ENCODE measurements around the gene SPSB1. TPM values are rescaled to one million over a fixed set of nuclear protein-coding genes. Genes with fewer than 3 reads are reported as not detected.

SPSB1 gene
- total RNA-seq, 3 donors from 2014 or later (not counting 1 experiment from before 2014, with no cell fraction given), result 0.82 to 3.0 (median 1.5) TPM

GRCh38 chr1:9346566-9346965, 53.9 kb downstream of the SPSB1 start:
- H3K4me1 Mint-ChIP-seq, result no peaks in the 10 kb centered on the region
- no peaks in the 10 kb centered on the region for H3K9me3 Mint-ChIP-seq
- H3K4me3 Mint-ChIP-seq, result no peak overlapping the region
- H3K27me3 Mint-ChIP-seq (ENCODE audit: low read depth in 2 of 2), result no peaks in the 10 kb centered on the region
- ATAC-seq, result no peak
- 85% methylated on average over 8 of the region's 8 CpGs for WGBS (ENCODE audit: insufficient coverage)
- no peak overlapping the region for H3K27ac Mint-ChIP-seq
- Histone ChIP-seq H3K27me3 (ENCODE audit: control insufficient read depth, insufficient read depth, low read length) (no peaks in the 10 kb centered on the region), H3K4me1 (ENCODE audit: control insufficient read depth, insufficient read depth, low read length) (no peaks in the 10 kb centered on the region), H3K27ac (ENCODE audit: low read length) (no peak overlapping the region), H3K9me3 (ENCODE audit: control insufficient read depth, insufficient read depth, low read length) (no peaks in the 10 kb centered on the region), H3K36me3 (ENCODE audit: control insufficient read depth, insufficient read depth, low read length) (no peaks in the 10 kb centered on the region), H3K4me3 (ENCODE audit: low read length) (no peak overlapping the region)
- TF ChIP-seq CTCF (IDR thresholded peaks at IDR 0.05), result no peak
- no peak for DNase-seq
- H3K36me3 Mint-ChIP-seq, result no peaks in the 10 kb centered on the region
- intact Hi-C loops (cut with micrococcal nuclease), result no loop called here

- intact Hi-C loops (cut with micrococcal nuclease), result no loop called here
- H3K9me3 Mint-ChIP-seq, result no peaks in the 10 kb centered on the region
- no peak for TF ChIP-seq CTCF (IDR thresholded peaks at IDR 0.05)
These were observed 54.6 kb downstream of the SPSB1 start for GRCh38 chr1:9347095-9347850.

GRCh38 chr1:9349331-9349851, 56.7 kb downstream of the SPSB1 start:
- H3K36me3 Mint-ChIP-seq, result no peaks in the 10 kb centered on the region
- Histone ChIP-seq H3K27me3 (ENCODE audit: control insufficient read depth, insufficient read depth, low read length) (no peaks in the 10 kb centered on the region), H3K4me1 (ENCODE audit: control insufficient read depth, insufficient read depth, low read length) (no peaks in the 10 kb centered on the region), H3K9me3 (ENCODE audit: control insufficient read depth, insufficient read depth, low read length) (no peaks in the 10 kb centered on the region), H3K27ac (ENCODE audit: low read length) (no peak overlapping the region), H3K36me3 (ENCODE audit: control insufficient read depth, insufficient read depth, low read length) (no peaks in the 10 kb centered on the region), H3K4me3 (ENCODE audit: low read length) (no peak overlapping the region)
- no peaks in the 10 kb centered on the region for H3K4me1 Mint-ChIP-seq
- no peak for TF ChIP-seq CTCF (IDR thresholded peaks at IDR 0.05)
- H3K4me3 Mint-ChIP-seq, result no peak overlapping the region
- intact Hi-C loops (cut with micrococcal nuclease), result no loop called here
- WGBS (ENCODE audit: insufficient coverage), result 91% methylated on average over 22 of the region's 22 CpGs
- H3K27me3 Mint-ChIP-seq (ENCODE audit: low read depth in 2 of 2), result no peaks in the 10 kb centered on the region
- DNase-seq (no peak), ATAC-seq (no peak)
- no peaks in the 10 kb centered on the region for H3K9me3 Mint-ChIP-seq
- H3K27ac Mint-ChIP-seq, result no peak overlapping the region

More at GRCh38 chr1:9347095-9347850, 54.6 kb downstream of the SPSB1 start:
- no peak overlapping the region for H3K27ac Mint-ChIP-seq
- H3K36me3 Mint-ChIP-seq, result no peaks in the 10 kb centered on the region
- Histone ChIP-seq H3K27ac (ENCODE audit: low read length) (no peak overlapping the region), H3K4me3 (ENCODE audit: low read length) (no peak overlapping the region), H3K4me1 (ENCODE audit: control insufficient read depth, insufficient read depth, low read length) (no peaks in the 10 kb centered on the region), H3K36me3 (ENCODE audit: control insufficient read depth, insufficient read depth, low read length) (no peaks in the 10 kb centered on the region), H3K27me3 (ENCODE audit: control insufficient read depth, insufficient read depth, low read length) (no peaks in the 10 kb centered on the region), H3K9me3 (ENCODE audit: control insufficient read depth, insufficient read depth, low read length) (no peaks in the 10 kb centered on the region)
- no peak for DNase-seq
- no peak overlapping the region for H3K4me3 Mint-ChIP-seq
- H3K27me3 Mint-ChIP-seq (ENCODE audit: low read depth in 2 of 2), result no peaks in the 10 kb centered on the region
- 83% methylated on average over 14 of the region's 14 CpGs for whole genome bisulfite sequencing (ENCODE audit: insufficient coverage)
- H3K4me1 Mint-ChIP-seq, result no peaks in the 10 kb centered on the region
- ATAC-seq, result no peak

All from natural killer cell (primary cell).